ENCODE results near the gene GDPD1.
A peak's percentile ranks its signal among the peaks of the same experiment; 100 is the strongest.
"Not testable (repeated sequence)": the region's sequence is repeated elsewhere in the genome, so short reads cannot be mapped to it uniquely, and the experiment has no call there.

Gene GDPD1

DNA sequence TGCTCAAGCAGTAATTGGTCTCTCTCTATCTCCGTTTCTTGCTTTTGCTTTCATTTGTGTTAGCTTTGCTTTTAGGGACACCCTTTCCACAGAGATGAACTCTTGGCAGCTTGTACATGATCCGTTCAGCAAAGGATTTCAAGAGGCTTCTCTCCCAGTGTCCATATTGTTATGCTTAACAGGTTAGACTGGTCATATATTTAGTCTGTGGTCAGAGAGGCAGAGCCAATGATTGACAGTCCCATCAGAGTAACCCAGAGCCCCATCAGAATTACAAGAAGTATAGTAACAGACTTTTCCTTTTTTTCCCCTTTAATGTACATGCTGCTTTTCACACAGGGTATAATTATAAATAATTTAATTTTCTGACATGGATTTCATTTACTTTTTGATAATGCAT is 34.4 kb downstream of the GDPD1 start:
- DNase-seq, result no peak

DNA sequence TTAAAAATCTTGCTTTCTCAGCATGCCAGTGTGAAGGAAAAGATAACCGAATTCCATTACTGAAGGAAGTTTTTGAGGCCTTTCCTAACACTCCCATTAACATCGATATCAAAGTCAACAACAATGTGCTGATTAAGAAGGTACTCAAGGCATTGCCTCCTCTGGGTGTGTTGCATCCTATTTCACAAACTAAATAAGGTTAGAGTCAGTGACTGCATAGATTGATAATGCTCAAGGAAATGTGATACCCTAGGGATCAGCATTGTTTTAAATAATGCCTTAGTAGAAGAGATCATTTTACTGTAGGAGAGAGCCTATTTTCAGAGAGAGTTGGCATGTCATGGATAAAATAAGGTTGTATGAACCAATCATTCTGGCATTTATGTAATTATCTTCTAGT is 36.8 kb downstream of the GDPD1 start:
- no peak for DNase-seq

DNA sequence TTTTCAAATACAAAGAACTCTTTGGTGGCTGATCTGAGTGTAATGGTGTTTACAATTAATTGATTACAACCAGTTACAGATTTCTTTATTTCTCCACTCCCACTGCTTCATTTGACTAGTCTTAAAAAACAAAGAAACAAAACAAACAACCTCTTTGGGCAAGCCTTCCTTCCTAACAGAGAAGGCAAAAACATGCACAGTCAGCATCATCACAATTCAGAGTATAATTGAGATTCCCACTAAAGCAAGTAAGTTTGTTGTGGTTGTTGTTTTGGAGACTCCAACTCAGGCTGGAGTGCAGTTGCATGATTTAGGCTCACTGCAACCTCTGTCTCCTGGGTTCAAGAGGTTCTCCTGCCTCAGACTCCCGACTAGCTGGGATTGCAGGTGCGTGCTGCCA is 40.4 kb downstream of the GDPD1 start:
- DNase-seq, result no peak

- DNase-seq, result no peak
Measured at GRCh38 chr17:59266745-59267144, 46.4 kb downstream of the GDPD1 start.

GRCh38 chr17:59267776-59268175 is 47.5 kb downstream of the GDPD1 start:
- no peak for DNase-seq

GRCh38 chr17:59275618-59276017 is 55.3 kb downstream of the GDPD1 start:
- no peak for DNase-seq

- DNase-seq, result no peak
Measured at GRCh38 chr17:59277031-59277430, 56.7 kb downstream of the GDPD1 start.

- DNase-seq, result no peak
Measured at GRCh38 chr17:59278406-59278805, 58.1 kb downstream of the GDPD1 start.

GRCh38 chr17:59284317-59284716 is 64.0 kb downstream of the GDPD1 start:
- no peak for DNase-seq

DNA sequence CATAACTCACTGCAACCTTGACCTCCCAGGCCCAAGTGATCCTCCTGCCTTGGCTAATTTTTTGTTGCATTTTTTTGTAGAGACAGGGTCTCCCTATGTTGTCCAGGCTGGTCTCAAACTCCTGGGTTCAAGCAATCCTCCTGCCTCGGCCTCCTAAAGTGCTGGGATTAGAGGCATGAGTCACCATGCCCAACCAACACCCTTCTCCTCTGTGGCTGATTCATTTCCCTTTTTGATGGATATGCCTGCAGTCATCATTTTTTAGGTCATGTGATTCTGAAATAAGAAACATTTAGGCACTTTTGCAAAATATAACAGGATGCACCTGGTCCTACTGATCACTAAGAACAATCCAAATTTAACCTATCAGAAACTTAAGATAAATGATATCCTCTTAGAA is 67.1 kb downstream of the GDPD1 start:
- no peak for DNase-seq

DNA sequence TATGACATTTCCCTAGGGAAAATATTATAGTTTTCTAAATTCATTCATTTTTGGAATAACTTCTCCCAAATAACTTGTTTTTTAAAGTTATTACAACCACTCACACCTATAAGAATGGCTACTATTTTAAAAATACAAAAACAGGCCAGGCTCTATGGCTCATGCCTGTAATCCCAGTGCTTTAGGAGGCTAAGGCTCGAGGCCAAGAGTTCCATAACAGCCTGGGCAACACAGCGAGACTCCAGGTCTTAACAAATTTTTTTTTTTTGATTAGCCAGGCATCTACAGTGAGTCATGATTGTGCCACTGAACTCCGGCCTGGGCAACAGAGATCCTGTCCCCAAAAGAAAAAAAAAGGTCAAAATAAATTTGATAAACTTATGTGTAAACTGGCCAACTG is 67.6 kb downstream of the GDPD1 start:
- DNase-seq, result no peak

DNA sequence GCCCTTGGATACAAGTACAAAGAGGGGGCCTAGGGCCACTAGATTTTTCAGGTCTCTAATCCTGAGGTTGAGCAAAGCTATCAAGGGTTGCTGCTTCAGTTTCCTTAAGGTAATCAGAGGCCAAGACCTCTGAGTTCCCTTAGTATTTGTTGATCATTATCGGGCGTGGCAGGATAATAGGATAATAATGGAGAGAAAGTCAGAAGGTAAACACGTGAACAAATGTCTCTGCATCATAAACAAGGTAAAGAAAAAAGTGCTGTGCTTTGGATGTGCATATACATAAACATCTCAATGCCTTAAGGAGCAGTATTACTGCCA is 69.6 kb downstream of the GDPD1 start:
- no peak for DNase-seq

DNA sequence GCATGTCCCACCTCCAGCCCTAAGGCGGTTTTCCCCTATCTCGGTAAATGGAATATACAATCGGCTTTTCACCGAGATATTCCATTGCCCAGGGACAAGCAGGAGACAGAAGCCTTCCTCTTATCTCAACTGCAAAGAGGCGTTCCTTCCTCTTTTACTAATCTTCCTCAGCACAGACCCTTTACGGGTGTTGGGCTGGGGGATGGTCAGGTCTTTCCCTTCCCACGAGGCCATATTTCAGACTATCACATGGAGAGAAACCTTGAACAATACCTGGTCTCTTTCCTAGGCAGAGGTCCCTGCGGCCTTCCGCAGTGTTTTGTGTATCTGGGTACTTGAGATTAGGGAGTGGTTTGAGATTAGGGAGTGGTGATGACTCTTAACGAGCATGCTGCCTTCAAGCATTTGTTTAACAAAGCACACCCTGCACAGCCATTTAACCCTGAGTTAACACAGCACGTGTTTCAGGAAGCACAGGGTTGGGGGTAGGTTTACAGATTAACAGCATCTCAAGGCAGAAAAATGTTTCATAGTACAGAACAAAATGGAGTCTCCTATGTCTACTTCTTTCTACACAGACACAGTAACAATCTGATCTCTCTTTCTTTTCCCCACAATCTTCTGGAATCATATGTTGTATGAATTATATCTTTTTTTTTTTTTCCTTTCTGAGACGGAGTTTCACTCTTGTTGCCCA is 70.1 kb downstream of the GDPD1 start:
- DNase-seq, result peak; percentile 1

DNA sequence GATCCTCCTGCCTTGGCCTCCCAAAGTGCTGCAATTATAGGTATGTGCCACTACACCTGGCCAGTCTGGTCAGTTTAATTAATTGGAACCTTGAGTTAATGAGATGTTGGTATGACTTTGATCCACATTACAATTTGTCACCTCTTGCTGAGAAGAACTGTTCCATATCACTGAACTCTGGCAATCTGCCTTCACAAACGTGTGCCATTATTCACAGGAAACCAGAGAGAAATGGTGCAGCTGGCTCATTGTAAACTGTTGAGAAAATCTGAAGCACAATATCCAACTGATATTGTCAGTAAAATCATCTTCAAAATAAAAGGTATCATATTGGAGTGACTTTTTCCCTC is 71.8 kb downstream of the GDPD1 start:
- no peak for DNase-seq

GRCh38 chr17:59296190-59296589 is 75.9 kb downstream of the GDPD1 start:
- no peak for DNase-seq

DNA sequence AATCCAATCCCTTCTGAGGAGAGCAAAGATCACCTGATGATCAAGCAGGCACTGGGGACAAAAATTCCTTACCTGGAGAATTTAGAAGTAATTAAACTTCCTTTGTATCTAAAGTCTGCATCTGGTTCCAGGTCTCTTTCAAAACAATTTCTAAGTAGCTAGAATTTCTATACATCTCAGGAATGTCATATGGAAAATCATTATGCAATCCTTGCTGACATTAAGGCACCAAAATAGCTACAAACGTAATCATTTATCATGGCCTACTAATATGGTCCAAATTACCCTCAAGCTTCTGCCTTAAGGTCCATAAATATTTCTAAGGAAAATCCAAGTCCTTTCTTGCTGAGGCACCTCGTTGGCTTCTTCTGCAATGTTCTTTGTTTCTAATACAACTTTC is 78.2 kb downstream of the GDPD1 start:
- DNase-seq, result no peak

DNA sequence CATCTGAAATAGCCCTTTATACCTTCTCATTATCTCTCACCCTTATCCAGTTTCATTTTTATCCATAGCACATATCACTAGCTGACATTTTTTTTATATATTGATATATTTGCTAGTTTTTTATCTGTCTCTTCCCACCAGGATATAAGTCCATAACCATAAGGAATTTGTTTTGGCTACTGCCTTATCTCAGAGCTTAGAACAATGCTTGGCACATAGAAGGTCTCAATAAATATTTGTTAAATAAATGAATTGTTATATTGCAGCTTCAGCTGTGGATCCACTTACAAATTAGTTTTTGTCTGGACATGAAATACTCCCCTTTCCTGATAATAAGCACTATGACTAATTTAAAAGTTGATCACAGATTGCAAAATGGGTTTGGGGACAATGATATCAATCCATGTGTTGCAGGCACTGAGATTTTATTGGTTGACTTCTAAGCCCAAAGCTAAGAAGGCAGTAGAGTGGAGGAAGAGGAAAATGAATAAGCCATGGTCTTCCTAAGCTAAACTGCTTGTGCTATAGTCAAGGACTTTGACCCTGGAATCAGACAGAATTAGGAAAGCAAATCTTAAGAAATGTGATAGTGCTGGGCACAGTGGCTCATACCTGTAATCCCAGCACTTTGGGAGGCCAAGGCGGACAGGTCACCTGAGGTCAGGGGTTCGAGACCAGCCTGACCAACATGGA is 79.2 kb downstream of the GDPD1 start:
- DNase-seq, result no peak

DNA sequence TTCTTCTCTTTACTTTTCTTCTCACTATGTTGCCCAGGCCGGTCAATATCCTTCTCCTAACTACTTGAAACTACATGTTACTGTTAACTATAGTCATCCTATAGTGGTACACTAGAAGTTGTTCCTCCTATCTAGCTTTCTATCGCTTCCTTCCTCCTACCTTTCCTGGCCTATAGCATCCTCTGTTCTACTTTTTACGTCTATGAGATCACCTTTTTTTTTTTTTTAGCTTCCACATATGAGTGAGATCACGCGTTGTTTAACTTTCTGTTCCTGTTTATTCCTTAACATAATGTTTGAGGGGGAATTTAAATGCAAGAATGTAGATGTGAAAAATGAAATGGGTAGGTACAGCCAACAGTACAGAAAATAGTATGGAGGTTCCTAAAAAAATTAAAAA is 80.6 kb downstream of the GDPD1 start:
- DNase-seq, result no peak

DNA sequence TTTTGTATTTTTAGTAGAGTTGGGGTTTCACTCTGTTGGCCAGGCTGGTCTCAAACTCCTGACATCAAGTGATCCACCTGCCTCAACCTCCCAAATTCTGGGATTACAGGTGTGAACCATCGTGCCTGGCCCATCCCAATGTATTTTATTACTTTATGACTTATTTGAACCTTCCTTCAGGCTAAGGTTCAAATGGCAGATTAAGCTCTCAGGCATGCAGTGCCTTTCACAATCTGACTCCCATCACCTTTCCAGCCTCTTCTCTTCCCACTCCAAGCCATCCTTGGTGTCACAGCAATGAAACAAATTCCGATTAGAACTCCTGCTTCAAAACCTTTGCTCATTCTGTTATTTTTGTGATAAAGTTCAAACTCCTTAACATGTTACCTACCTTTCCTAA is 84.5 kb downstream of the GDPD1 start:
- no peak for DNase-seq

- no peak for DNase-seq
Measured at GRCh38 chr17:59310263-59310920, 90.1 kb downstream of the GDPD1 start.

- DNase-seq, result peak; percentile 57
Measured at GRCh38 chr17:59311051-59311468, 90.7 kb downstream of the GDPD1 start.

DNA sequence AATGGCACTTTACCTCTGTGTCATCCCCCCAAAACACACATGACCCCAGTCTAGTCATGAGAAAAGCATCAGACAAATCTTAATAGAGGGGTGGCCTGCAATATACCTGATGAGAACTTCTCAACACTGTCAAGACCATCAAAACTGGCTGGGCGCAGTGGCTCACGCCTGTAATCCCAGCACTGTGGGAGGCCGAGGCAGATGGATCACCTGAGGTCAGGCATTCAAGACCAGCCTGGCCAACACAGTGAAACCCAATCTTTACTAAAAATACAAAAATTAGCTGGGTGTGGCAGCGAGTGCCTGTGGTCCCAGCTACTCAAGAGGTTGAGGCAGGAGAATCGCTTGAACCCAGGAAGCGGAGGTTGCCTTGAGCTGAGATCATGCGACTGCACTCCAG is 91.2 kb downstream of the GDPD1 start:
- not testable (repeated sequence) for DNase-seq

DNA sequence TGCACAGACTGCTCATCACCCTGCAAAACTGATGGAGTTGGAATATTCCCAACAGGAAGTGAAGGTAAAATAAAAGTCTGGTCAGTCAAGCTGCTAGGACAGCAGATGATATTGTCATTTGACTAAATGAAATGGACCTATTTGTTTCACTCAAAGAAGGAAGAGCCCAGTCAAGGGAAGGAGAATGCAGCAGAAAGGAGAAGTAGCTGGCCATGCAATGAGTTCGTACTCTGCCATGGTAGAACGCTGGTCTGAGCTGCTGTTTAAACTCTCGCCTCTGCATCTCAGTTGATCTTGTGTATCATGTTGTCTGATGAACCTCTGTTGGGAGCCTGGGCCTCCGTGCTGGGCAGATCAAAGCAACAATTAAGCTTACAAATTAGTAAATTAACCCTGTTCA is 95.6 kb downstream of the GDPD1 start:
- DNase-seq, result no peak
